ENCODE data around the gene PKDREJ. TPM values are rescaled to one million over a fixed set of nuclear protein-coding genes. Genes with fewer than 3 reads are reported as not detected.

Gene PKDREJ
- total and polyA plus RNA-seq, 3 experiments from 2014 or later: 0.03 TPM; not detected in 2

DNA sequence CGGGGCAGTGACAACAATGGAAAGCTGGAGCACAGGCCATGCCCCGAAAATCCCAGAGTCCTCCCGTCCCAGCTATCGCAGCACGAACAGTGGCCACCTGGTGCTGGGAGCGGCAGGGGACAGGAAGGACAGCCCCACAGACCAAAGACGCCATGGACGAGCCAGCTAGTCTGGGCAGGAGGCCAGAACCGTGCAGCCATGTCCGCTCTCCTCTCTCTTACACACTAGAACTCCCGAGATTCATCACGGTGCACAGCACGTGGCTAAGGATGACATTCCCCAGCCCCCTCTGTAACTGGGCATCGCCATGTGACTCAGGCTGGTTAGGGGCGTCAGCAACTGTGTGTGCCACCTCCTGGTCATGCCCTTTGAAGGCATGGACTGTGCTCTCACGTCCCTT lies 17.6 kb downstream of the PKDREJ start:
- Histone ChIP-seq H3K27me3 (ENCODE audit: insufficient read depth, low read length, poor library complexity, severe bottlenecking) (no peaks in the 10 kb centered on the region), H3K4me3 (ENCODE audit: low read length) (no peak overlapping the region), H3K27ac (ENCODE audit: low read depth, low read length) (no peak overlapping the region), H3K9me3 (ENCODE audit: low read length) (no peaks in the 10 kb centered on the region), H3K36me3 (ENCODE audit: insufficient read depth, low read length) (no peaks in the 10 kb centered on the region), H3K4me1 (ENCODE audit: insufficient read depth, low read length) (peaks cover 13% of the 10 kb centered on the region)
- POLR2A ChIA-PET: no interaction called here
- DNase-seq: no peak
- Mint-ChIP-seq H3K27ac (peak overlapping the region in 1 of 8 donors; percentile 57), H3K4me3 (no peak overlapping the region), H3K9me3 (no peaks in the 10 kb centered on the region), H3K4me1 (peaks cover 9 to 19% (median 14%) of the 10 kb centered on the region in 3 donors), H3K27me3 (no peaks in the 10 kb centered on the region), H3K36me3 (peaks cover 0 to 31% (median 3%) of the 10 kb centered on the region in 3 donors)
- CTCF ChIA-PET: interaction anchor here (1.2 kb wide), 1 partner anchor 10 kb away, joined by 3 read pairs; no protein-coding TSS in a partner anchor

GRCh38 chr22:46244771-46245170 lies 18.4 kb downstream of the PKDREJ start:
- Mint-ChIP-seq H3K27me3 (no peaks in the 10 kb centered on the region), H3K4me3 (no peak overlapping the region), H3K9me3 (no peaks in the 10 kb centered on the region), H3K36me3 (peaks cover 0 to 31% (median 3%) of the 10 kb centered on the region in 3 donors), H3K27ac (no peak overlapping the region), H3K4me1 (peaks cover 15 to 27% (median 21%) of the 10 kb centered on the region in 3 donors)
- H3K4me1 ChIP-seq (ENCODE audit: insufficient read depth, low read length): peaks cover 20% of the 10 kb centered on the region
- H3K27ac ChIP-seq (ENCODE audit: low read depth, low read length): no peak overlapping the region
- H3K27me3 ChIP-seq (ENCODE audit: insufficient read depth, low read length, poor library complexity, severe bottlenecking): no peaks in the 10 kb centered on the region
- no peak overlapping the region for H3K4me3 ChIP-seq (ENCODE audit: low read length)
- ChIA-PET POLR2A (no interaction called here), CTCF (interaction anchor here (0.8 kb wide), 1 partner anchor 52 kb away, joined by 3 read pairs; the partner anchor contains the start of gene GTSE1)
- H3K36me3 ChIP-seq (ENCODE audit: insufficient read depth, low read length): no peaks in the 10 kb centered on the region
- no peaks in the 10 kb centered on the region for H3K9me3 ChIP-seq (ENCODE audit: low read length)
- no peak for DNase-seq

DNA sequence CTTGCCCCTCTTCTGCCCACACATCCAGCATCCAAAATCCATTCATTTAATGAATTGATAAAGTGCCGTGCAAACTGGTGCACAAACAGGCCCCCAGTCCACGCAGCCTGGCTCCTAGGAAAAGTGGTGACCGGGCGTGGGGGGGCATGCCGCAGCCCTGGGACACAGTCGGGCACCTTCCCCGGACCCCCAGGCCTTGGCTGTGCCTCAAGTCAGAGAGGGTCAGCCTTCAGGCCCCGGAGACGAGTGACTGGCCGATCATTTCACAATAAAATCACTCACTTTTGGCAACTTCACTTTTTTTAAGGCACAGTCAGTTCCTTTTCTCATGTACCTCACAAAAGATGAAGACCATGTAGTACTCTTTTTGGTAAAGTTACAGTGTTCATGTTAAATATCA lies 21.1 kb downstream of the PKDREJ start:
- no peak overlapping the region for H3K27ac ChIP-seq (ENCODE audit: low read depth, low read length)
- no peaks in the 10 kb centered on the region for H3K27me3 Mint-ChIP-seq
- CTCF ChIA-PET: interaction anchor here (1.1 to 1.5 kb wide), 2 partner anchors 8 to 87 kb away, joined by 4 read pairs; partner anchors contain the start of gene CDPF1
- H3K36me3 ChIP-seq (ENCODE audit: insufficient read depth, low read length): no peaks in the 10 kb centered on the region
- H3K36me3 Mint-ChIP-seq: peaks cover 0 to 39% (median 5%) of the 10 kb centered on the region in 3 donors
- H3K9me3 ChIP-seq (ENCODE audit: low read length): no peaks in the 10 kb centered on the region
- H3K4me1 ChIP-seq (ENCODE audit: insufficient read depth, low read length): peaks cover 19% of the 10 kb centered on the region
- no peak overlapping the region for H3K4me3 ChIP-seq (ENCODE audit: low read length)
- no peaks in the 10 kb centered on the region for H3K27me3 ChIP-seq (ENCODE audit: insufficient read depth, low read length, poor library complexity, severe bottlenecking)
- no peak overlapping the region for H3K4me3 Mint-ChIP-seq
- peaks cover 12 to 24% (median 19%) of the 10 kb centered on the region in 3 donors for H3K4me1 Mint-ChIP-seq
- POLR2A ChIA-PET: no interaction called here
- H3K9me3 Mint-ChIP-seq: no peaks in the 10 kb centered on the region
- no peak for DNase-seq
- no peak overlapping the region for H3K27ac Mint-ChIP-seq

- DNase-seq: no peak
- Histone ChIP-seq H3K4me1 (ENCODE audit: insufficient read depth, low read length) (peaks cover 19% of the 10 kb centered on the region), H3K4me3 (ENCODE audit: low read length) (no peak overlapping the region), H3K27ac (ENCODE audit: low read depth, low read length) (no peak overlapping the region), H3K36me3 (ENCODE audit: insufficient read depth, low read length) (no peaks in the 10 kb centered on the region), H3K9me3 (ENCODE audit: low read length) (no peaks in the 10 kb centered on the region), H3K27me3 (ENCODE audit: insufficient read depth, low read length, poor library complexity, severe bottlenecking) (no peaks in the 10 kb centered on the region)
- H3K27ac Mint-ChIP-seq: no peak overlapping the region
- ChIA-PET CTCF (interaction anchor here (1.1 to 1.5 kb wide), 2 partner anchors 9 to 86 kb away, joined by 4 read pairs; partner anchors contain the start of gene CDPF1), POLR2A (no interaction called here)
- no peaks in the 10 kb centered on the region for H3K9me3 Mint-ChIP-seq
- H3K4me1 Mint-ChIP-seq: peaks cover 12 to 23% (median 19%) of the 10 kb centered on the region in 3 donors
- peaks cover 0 to 43% (median 7%) of the 10 kb centered on the region in 3 donors for H3K36me3 Mint-ChIP-seq
- no peaks in the 10 kb centered on the region for H3K27me3 Mint-ChIP-seq
- no peak overlapping the region for H3K4me3 Mint-ChIP-seq
Observed at GRCh38 chr22:46241396-46242007, 21.6 kb downstream of the PKDREJ start.

DNA sequence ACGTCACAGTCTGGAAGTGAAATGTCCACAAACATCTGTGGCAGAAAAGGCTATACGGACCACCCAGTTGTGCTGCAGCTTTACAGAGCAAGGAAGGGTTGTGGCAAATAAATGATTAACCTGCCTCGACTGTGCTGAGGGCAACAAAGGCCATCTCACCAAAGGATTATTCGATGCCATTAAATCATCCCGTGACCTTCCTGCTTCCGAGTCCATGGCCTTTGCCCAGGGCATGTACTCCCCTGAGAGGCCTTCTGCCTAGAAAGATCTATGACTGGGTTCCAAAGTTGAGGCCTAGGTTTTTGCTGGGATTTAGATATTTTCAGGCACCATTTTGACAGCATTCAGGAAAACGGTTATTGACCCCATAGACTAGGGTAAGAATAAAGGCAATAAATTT lies 22.2 kb downstream of the PKDREJ start:
- peaks cover 12 to 23% (median 19%) of the 10 kb centered on the region in 3 donors for H3K4me1 Mint-ChIP-seq
- no peak for DNase-seq
- CTCF ChIA-PET: interaction anchor here (1.1 to 1.5 kb wide), 2 partner anchors 9 to 85 kb away, joined by 4 read pairs; partner anchors contain the start of gene CDPF1

GRCh38 chr22:46240506-46240905 lies 22.6 kb downstream of the PKDREJ start:
- H3K36me3 Mint-ChIP-seq: peaks cover 0 to 43% (median 11%) of the 10 kb centered on the region in 3 donors
- Histone ChIP-seq H3K4me3 (ENCODE audit: low read length) (no peak overlapping the region), H3K4me1 (ENCODE audit: insufficient read depth, low read length) (peaks cover 19% of the 10 kb centered on the region), H3K36me3 (ENCODE audit: insufficient read depth, low read length) (no peaks in the 10 kb centered on the region), H3K27me3 (ENCODE audit: insufficient read depth, low read length, poor library complexity, severe bottlenecking) (no peaks in the 10 kb centered on the region), H3K9me3 (ENCODE audit: low read length) (no peaks in the 10 kb centered on the region), H3K27ac (ENCODE audit: low read depth, low read length) (no peak overlapping the region)
- no peaks in the 10 kb centered on the region for H3K27me3 Mint-ChIP-seq
- H3K9me3 Mint-ChIP-seq: no peaks in the 10 kb centered on the region
- no peak overlapping the region for H3K4me3 Mint-ChIP-seq
- DNase-seq: no peak
- peak overlapping the region in 3 of 8 donors; percentile 17 to 27 (median 26) for H3K27ac Mint-ChIP-seq
- POLR2A ChIA-PET: no interaction called here
- CTCF ChIA-PET: no interaction called here
- peaks cover 12 to 23% (median 19%) of the 10 kb centered on the region in 3 donors for H3K4me1 Mint-ChIP-seq

More for the DNA sequence above, 22.2 kb downstream of the PKDREJ start:
- Histone ChIP-seq H3K27ac (ENCODE audit: low read depth, low read length) (no peak overlapping the region), H3K36me3 (ENCODE audit: insufficient read depth, low read length) (no peaks in the 10 kb centered on the region), H3K27me3 (ENCODE audit: insufficient read depth, low read length, poor library complexity, severe bottlenecking) (no peaks in the 10 kb centered on the region), H3K4me1 (ENCODE audit: insufficient read depth, low read length) (peaks cover 19% of the 10 kb centered on the region), H3K9me3 (ENCODE audit: low read length) (no peaks in the 10 kb centered on the region), H3K4me3 (ENCODE audit: low read length) (no peak overlapping the region)
- H3K9me3 Mint-ChIP-seq: no peaks in the 10 kb centered on the region
- H3K4me3 Mint-ChIP-seq: no peak overlapping the region
- POLR2A ChIA-PET: no interaction called here
- peaks cover 0 to 43% (median 9%) of the 10 kb centered on the region in 3 donors for H3K36me3 Mint-ChIP-seq
- H3K27ac Mint-ChIP-seq: peak overlapping the region in 1 of 8 donors; percentile 27
- H3K27me3 Mint-ChIP-seq: no peaks in the 10 kb centered on the region

DNA sequence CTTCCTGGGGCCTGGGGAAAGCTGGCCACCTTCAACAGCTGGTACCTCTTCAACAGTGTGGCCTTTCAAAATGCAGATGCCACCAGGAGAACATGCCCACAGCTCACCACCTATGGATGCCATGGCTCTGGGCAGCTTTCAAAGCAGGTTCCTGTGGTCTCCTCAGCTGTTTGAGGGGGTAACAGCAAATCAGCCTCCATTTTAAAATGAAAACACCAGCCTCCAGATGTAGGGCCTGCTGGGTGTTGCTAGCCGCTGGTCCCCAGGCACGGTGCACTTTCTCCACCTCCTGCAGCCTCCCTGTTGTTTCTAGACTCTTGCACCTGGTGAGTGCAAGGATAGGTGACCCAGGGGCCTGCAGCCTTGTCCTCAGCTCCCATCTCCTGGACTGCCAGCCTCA lies 23.1 kb downstream of the PKDREJ start:
- Mint-ChIP-seq H3K4me1 (peaks cover 12 to 23% (median 19%) of the 10 kb centered on the region in 3 donors), H3K4me3 (peak overlapping the region in 3 of 7 donors; percentile 52 to 78 (median 77)), H3K36me3 (peaks cover 0 to 45% (median 16%) of the 10 kb centered on the region in 3 donors), H3K27me3 (no peaks in the 10 kb centered on the region), H3K9me3 (no peaks in the 10 kb centered on the region), H3K27ac (peak overlapping the region in 4 of 8 donors; percentile 17 to 83 (median 39))
- ChIA-PET CTCF (no interaction called here), POLR2A (no interaction called here)
- H3K27me3 ChIP-seq (ENCODE audit: insufficient read depth, low read length, poor library complexity, severe bottlenecking): no peaks in the 10 kb centered on the region
- peaks cover 19% of the 10 kb centered on the region for H3K4me1 ChIP-seq (ENCODE audit: insufficient read depth, low read length)
- H3K36me3 ChIP-seq (ENCODE audit: insufficient read depth, low read length): no peaks in the 10 kb centered on the region
- peak overlapping the region; percentile 27 for H3K4me3 ChIP-seq (ENCODE audit: low read length)
- no peaks in the 10 kb centered on the region for H3K9me3 ChIP-seq (ENCODE audit: low read length)
- H3K27ac ChIP-seq (ENCODE audit: low read depth, low read length): no peak overlapping the region
- DNase-seq: no peak

DNA sequence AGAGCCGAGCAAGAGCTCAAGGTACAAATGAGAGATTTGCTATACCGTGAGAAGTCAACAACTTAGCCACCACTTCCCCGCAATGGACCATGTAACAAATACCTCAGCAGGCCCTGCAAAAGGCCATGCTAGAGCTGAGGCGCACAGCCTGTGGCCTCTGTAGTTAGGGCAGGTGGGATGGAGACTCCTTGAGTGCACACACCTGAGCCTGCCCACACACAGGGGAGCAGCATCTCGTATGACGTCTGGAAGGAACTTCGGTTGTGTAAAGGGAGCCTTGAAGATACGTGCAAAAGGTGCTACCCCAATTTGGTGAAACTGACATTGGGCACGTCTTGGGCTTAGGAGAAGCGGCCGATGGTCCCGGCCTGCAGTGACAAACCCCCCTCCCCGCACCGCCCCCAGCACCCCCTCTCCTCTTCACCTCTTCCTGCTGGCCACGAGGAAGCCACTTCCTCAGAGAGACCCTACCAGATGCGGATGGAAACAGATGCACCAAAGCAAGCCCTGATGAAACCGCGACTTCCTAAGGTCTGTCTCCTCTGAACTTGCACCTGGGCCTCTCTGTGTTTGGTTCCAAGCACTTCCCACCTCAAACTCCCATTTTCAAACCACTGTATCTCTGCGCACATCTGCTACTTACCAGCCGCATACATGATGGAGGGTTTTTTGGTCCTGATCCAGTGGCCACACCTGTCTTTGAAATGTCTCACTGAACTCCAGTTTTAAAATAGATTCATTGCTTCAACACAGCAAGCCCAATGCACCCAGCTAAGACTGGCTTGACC lies 23.7 kb downstream of the PKDREJ start:
- Histone ChIP-seq H3K4me1 (ENCODE audit: insufficient read depth, low read length) (peaks cover 19% of the 10 kb centered on the region), H3K9me3 (ENCODE audit: low read length) (no peaks in the 10 kb centered on the region), H3K36me3 (ENCODE audit: insufficient read depth, low read length) (no peaks in the 10 kb centered on the region), H3K4me3 (ENCODE audit: low read length) (peak overlapping the region; percentile 27), H3K27ac (ENCODE audit: low read depth, low read length) (no peak overlapping the region), H3K27me3 (ENCODE audit: insufficient read depth, low read length, poor library complexity, severe bottlenecking) (no peaks in the 10 kb centered on the region)
- DNase-seq: peak in 2 of 5 donors; percentile 11 to 24
- POLR2A ChIA-PET: no interaction called here
- Mint-ChIP-seq H3K4me3 (peak overlapping the region; percentile 26 to 78 (median 52)), H3K27me3 (no peaks in the 10 kb centered on the region), H3K4me1 (peaks cover 12 to 23% (median 19%) of the 10 kb centered on the region in 3 donors), H3K27ac (peak overlapping the region in 7 of 8 donors; percentile 41 to 89 (median 71)), H3K9me3 (no peaks in the 10 kb centered on the region), H3K36me3 (peaks cover 0 to 47% (median 17%) of the 10 kb centered on the region in 3 donors)
- CTCF ChIA-PET: no interaction called here
